GM23338 (cell line): Measurements from ENCODE around the gene ARMH4. TPM values are rescaled to one million over a fixed set of nuclear protein-coding genes. Genes with fewer than 3 reads are reported as not detected.

ENCODE experiments used
- CREB1 ChIP-seq: fragments of 250-450 bp; sonication (Bioruptor Pico); IDR thresholded peaks from 2 replicates; pipeline ENCODE4 v1.5.0; 2020; ENCODE audit warnings: low read depth, mild to moderate bottlenecking, moderate library complexity
- CTCF ChIP-seq, 2 experiments: fragments of 200-600 bp in 1 of 2; sonication (generic) in 1 of 2; conservative IDR thresholded peaks; 2 replicates each; pipeline versions ENCODE4 v1.5.1 to v1.6.1; 2016 to 2017; ENCODE audit warnings: antibody characterized with exemption in 2 of 2, low read depth in 2 of 2, mild to moderate bottlenecking in 2 of 2, moderate library complexity in 1 of 2
- ETS1 ChIP-seq: IDR thresholded peaks from 2 replicates; pipeline ENCODE4 v1.6.1; 2016; ENCODE audit warnings: antibody characterized with exemption
- EZH2 ChIP-seq: fragments of 200-600 bp; sonication (generic); IDR thresholded peaks from one replicate; pipeline ENCODE4 v1.8.0; 2017; ENCODE audit warnings: antibody characterized with exemption, mild to moderate bottlenecking, low read depth; ENCODE audit not compliant: unreplicated experiment
- EZH2phosphoT487 ChIP-seq: fragments of 200-600 bp; sonication (generic); IDR thresholded peaks from one replicate; pipeline ENCODE4 v1.8.1; 2018; ENCODE audit warnings: antibody characterized with exemption; ENCODE audit not compliant: unreplicated experiment
- JUNB ChIP-seq: IDR thresholded peaks from one replicate; pipeline ENCODE4 v1.6.1; 2016; ENCODE audit warnings: antibody characterized with exemption; ENCODE audit not compliant: unreplicated experiment
- NANOG ChIP-seq: IDR thresholded peaks from 2 replicates; pipeline ENCODE4 v1.6.1; 2016; ENCODE audit warnings: antibody characterized with exemption, borderline replicate concordance
- POLR2AphosphoS5 ChIP-seq: IDR thresholded peaks from 2 replicates; pipeline ENCODE4 v1.6.1; 2016; ENCODE audit warnings: antibody characterized with exemption, low read depth
- STAT1 ChIP-seq: IDR thresholded peaks from one replicate; pipeline ENCODE4 v1.6.1; 2016; ENCODE audit warnings: antibody characterized with exemption; ENCODE audit not compliant: unreplicated experiment
- ZNF114 ChIP-seq: fragments of 250-450 bp; sonication (Bioruptor Pico); IDR thresholded peaks from 2 replicates; pipeline ENCODE4 v1.5.0; 2020; ENCODE audit warnings: mild to moderate bottlenecking, moderate library complexity
- ZNF331 ChIP-seq: fragments of 250-450 bp; sonication (Bioruptor Pico); IDR thresholded peaks from 2 replicates; pipeline ENCODE4 v1.5.0; 2020; ENCODE audit warnings: low read depth, mild to moderate bottlenecking, moderate library complexity
- ZNF462 ChIP-seq: fragments of 250-450 bp; sonication (Bioruptor Pico); IDR thresholded peaks from 2 replicates; pipeline ENCODE4 v1.5.0; 2020; ENCODE audit warnings: mild to moderate bottlenecking, moderate library complexity
- polyA plus RNA-seq: library from polyadenylated mRNA; unstranded; fragments of >200 nt; fragmentation: Nextera tagmentation; extraction: Ambion mirVana; gene quantifications from 2 replicates; pipeline ENCODE4 v1.2.1, GENCODE V29; 2016
- total RNA-seq: library from RNA; depleted of rRNA; stranded (reverse); fragments of >200 nt; shearing (Covaris generic); gene quantifications from 2 replicates; pipeline ENCODE4 v1.2.3, GENCODE V29; 2014

The ARMH4 gene
- total and polyA plus RNA-seq, 2 experiments from 2014 or later: 15.5 to 20.2 TPM

GRCh38 chr14:58149196-58149595, 2.8 kb downstream of the ARMH4 start (continued):
- TF ChIP-seq ZNF462 (no peak), NANOG (no peak), CREB1 (CRISPR knock-in tag) (no peak), ZNF331 (no peak), ZNF114 (CRISPR knock-in tag) (no peak), STAT1 (no peak), POLR2AphosphoS5 (no peak), CTCF (conservative IDR thresholded peaks at IDR 0.05; ENCODE audit: low read depth in 2 of 2) (no peak), EZH2phosphoT487 (no peak), ETS1 (no peak), EZH2 (no peak), JUNB (no peak)
